Kidney (tissue), 14 donors: ENCODE results near the gene CCDC141. TPM values are rescaled to one million over a fixed set of nuclear protein-coding genes. Genes with fewer than 3 reads are reported as not detected.

ENCODE experiments used
- DNase-seq, 5 donors: peaks; one replicate each; pipeline ENCODE4 v3.0.0-alpha.2; 2013 to 2020
- FAIRE-seq: peaks from 2 replicates; lab custom pipeline; 2012; peaks lifted over from hg19 to GRCh38; lab: Jason Lieb, UNC
- H3K27ac ChIP-seq, 2 donors: one replicate each; pipeline ENCODE4 v1.7.0; 2013; ENCODE audit warnings: low read depth in 2 of 2, low read length in 2 of 2, inconsistent platforms in 1 of 2
- H3K27me3 ChIP-seq: one replicate; pipeline ENCODE4 v1.7.1; 2013; ENCODE audit warnings: low read length, inconsistent platforms; ENCODE audit not compliant: control insufficient read depth, insufficient read depth
- H3K36me3 ChIP-seq, 3 donors: one replicate each; pipeline versions ENCODE4 v1.7.0 to v1.7.1; 2013; ENCODE audit warnings: low read length in 3 of 3, control low read depth in 1 of 3, inconsistent platforms in 1 of 3; ENCODE audit not compliant: insufficient read depth in 3 of 3, control insufficient read depth in 2 of 3
- H3K4me1 ChIP-seq, 3 donors: one replicate each; pipeline versions ENCODE4 v1.7.0 to v1.7.1; 2013; ENCODE audit warnings: low read length in 3 of 3, inconsistent platforms in 1 of 3, low read depth in 1 of 3; ENCODE audit not compliant: control insufficient read depth in 2 of 3, insufficient read depth in 2 of 3
- H3K4me3 ChIP-seq, 3 donors: one replicate each; pipeline versions ENCODE4 v1.7.0 to v1.8.1; 2013; ENCODE audit warnings: low read length in 3 of 3, control low read depth in 1 of 3, inconsistent platforms in 1 of 3
- H3K9ac ChIP-seq, 3 donors: one replicate each; pipeline versions ENCODE4 v1.7.0 to v1.7.1; 2013; ENCODE audit warnings: low read length in 3 of 3, control low read depth in 1 of 3, inconsistent platforms in 1 of 3
- H3K9me3 ChIP-seq, 3 donors: one replicate each; pipeline versions ENCODE4 v1.7.0 to v1.7.1; 2013; ENCODE audit warnings: low read length in 3 of 3, control low read depth in 1 of 3, inconsistent platforms in 1 of 3; ENCODE audit not compliant: control insufficient read depth in 2 of 3, insufficient read depth in 1 of 3
- CTCF ChIP-seq: IDR thresholded peaks from 3 replicates; pipeline ENCODE4 v1.5.1; 2012; ENCODE audit warnings: mild to moderate bottlenecking, moderate library complexity, borderline replicate concordance; ENCODE audit not compliant: insufficient read depth; ENCODE audit errors: extremely low read depth
- intact Hi-C: fragments of 100-400 bp; cut with DNase I; formaldehyde crosslinking; loops from one replicate; pipeline ENCODE4 v1.11.1; 2022
- polyA plus RNA-seq: library from polyadenylated mRNA; stranded (reverse); fragments of 350-450 nt; fragmentation: Illumina TruSeq; extraction: RNeasy Lipid Tissue Mini Kit (QIAGEN cat#74804); gene quantifications from one replicate; pipeline ENCODE4 v1.2.3, GENCODE V29; 2014; ENCODE audit warnings: low read depth, low replicate concordance; ENCODE audit not compliant: insufficient read depth
- total RNA-seq: library from RNA; stranded (reverse); fragmentation: NEBNext Ultra II Directional; extraction: Animal tissue kit (Norgen Biotek cat#: 25700); gene quantifications from one replicate; pipeline ENCODE4 v1.2.1, GENCODE V29; 2021
- donor health status: control.
- donor health status: control.
- donor health status: control.
- donor health status: control.
- donor health status: control.
- donor health status: DM: yes; HTN: yes; CAD: no.
- donor health status: Normal renal cell carcinoma (clear cell type).

CCDC141 gene
- total and polyA plus RNA-seq, 2 donors from 2014 or later, result 3.0 TPM; not detected in 1

GRCh38 chr2:178848335-178848734, 201.6 kb downstream of the CCDC141 start:
- Histone ChIP-seq H3K36me3 (no peaks in the 10 kb centered on the region), H3K4me3 (no peak overlapping the region), H3K4me1 (no peaks in the 10 kb centered on the region), H3K27me3 (no peaks in the 10 kb centered on the region), H3K9ac (no peak overlapping the region), H3K27ac (no peak overlapping the region), H3K9me3 (no peaks in the 10 kb centered on the region)
- DNase-seq (no peak), FAIRE-seq (no peak)
- TF ChIP-seq CTCF, result no peak
- intact Hi-C loops, result no loop called here

GRCh38 chr2:178846458-178846802, 203.5 kb downstream of the CCDC141 start:
- TF ChIP-seq CTCF, result no peak
- Histone ChIP-seq H3K4me1 (no peaks in the 10 kb centered on the region), H3K9me3 (no peaks in the 10 kb centered on the region), H3K36me3 (no peaks in the 10 kb centered on the region), H3K27ac (no peak overlapping the region), H3K9ac (no peak overlapping the region), H3K4me3 (no peak overlapping the region), H3K27me3 (no peaks in the 10 kb centered on the region)
- no peak for DNase-seq
- intact Hi-C loops, result no loop called here
- FAIRE-seq, result no peak

GRCh38 chr2:178845566-178846457, 204.1 kb downstream of the CCDC141 start:
- Histone ChIP-seq H3K9ac (no peak overlapping the region), H3K4me3 (no peak overlapping the region), H3K27me3 (no peaks in the 10 kb centered on the region), H3K4me1 (no peaks in the 10 kb centered on the region), H3K36me3 (no peaks in the 10 kb centered on the region), H3K27ac (no peak overlapping the region), H3K9me3 (no peaks in the 10 kb centered on the region)
- TF ChIP-seq CTCF, result no peak
- no peak for FAIRE-seq
- intact Hi-C loops, result no loop called here
- DNase-seq, result no peak

GRCh38 chr2:178844701-178845100, 205.2 kb downstream of the CCDC141 start:
- no peak for DNase-seq
- H3K4me1 ChIP-seq, result no peaks in the 10 kb centered on the region
- no peak for FAIRE-seq
- TF ChIP-seq CTCF, result no peak
- intact Hi-C loops, result no loop called here
- no peak overlapping the region for H3K9ac ChIP-seq
- no peak overlapping the region for H3K4me3 ChIP-seq
- no peaks in the 10 kb centered on the region for H3K36me3 ChIP-seq
- no peak overlapping the region for H3K27ac ChIP-seq
- no peaks in the 10 kb centered on the region for H3K9me3 ChIP-seq
- no peaks in the 10 kb centered on the region for H3K27me3 ChIP-seq
